SIG-M5 treated with dmso at 0.1 percent for 504 hours (cell line): ENCODE results near the gene AKAP8.
A peak's percentile ranks its signal among the peaks of the same experiment; 100 is the strongest.
"Not testable (repeated sequence)": the region's sequence is repeated elsewhere in the genome, so short reads cannot be mapped to it uniquely, and the experiment has no call there.

Experiments used
- DNase-seq: peaks from one replicate; lab custom pipeline; 2025; ENCODE audit not compliant: unreplicated experiment; lab: John Stamatoyannopoulos, UW

The AKAP8 gene

GRCh38 chr19:15379083-15379998 is at the start of gene AKAP8:
Gene AKAP8, minus strand, starts transcription at chr19:15379787. Its CDS starts 56 bp downstream, at chr19:15379731.
- peak; percentile 96 for DNase-seq

GRCh38 chr19:15427991-15428471 is 48.4 kb upstream of the AKAP8 start:
- DNase-seq, result no peak

- no peak for DNase-seq
Measured at GRCh38 chr19:15427350-15427700, 47.7 kb upstream of the AKAP8 start.

- DNase-seq, result no peak
Measured at GRCh38 chr19:15426485-15427349, 47.1 kb upstream of the AKAP8 start.

- DNase-seq, result no peak
Measured at GRCh38 chr19:15425321-15425950, 45.8 kb upstream of the AKAP8 start.

GRCh38 chr19:15424692-15425272 is 45.2 kb upstream of the AKAP8 start:
- DNase-seq, result no peak

- no peak for DNase-seq
Measured at GRCh38 chr19:15424121-15424520, 44.5 kb upstream of the AKAP8 start.

- DNase-seq, result no peak
Measured at GRCh38 chr19:15423130-15423529, 43.5 kb upstream of the AKAP8 start.

GRCh38 chr19:15422296-15423075 is 42.9 kb upstream of the AKAP8 start:
- DNase-seq, result no peak

GRCh38 chr19:15421721-15422260 is 42.2 kb upstream of the AKAP8 start:
- DNase-seq, result no peak

GRCh38 chr19:15421136-15421695 is 41.6 kb upstream of the AKAP8 start:
- DNase-seq, result no peak

- DNase-seq, result no peak
Measured at GRCh38 chr19:15419413-15420025, 39.9 kb upstream of the AKAP8 start.

GRCh38 chr19:15418579-15419412 is 39.2 kb upstream of the AKAP8 start, which contains the start of gene AKAP8L:
Gene AKAP8L, minus strand, starts transcription at chr19:15418988. Its CDS starts 65 bp downstream, at chr19:15418923.
- peak; percentile 99 for DNase-seq

- no peak for DNase-seq
Measured at GRCh38 chr19:15418231-15418578, 38.6 kb upstream of the AKAP8 start.

- DNase-seq, result no peak
Measured at GRCh38 chr19:15417699-15418098, 38.1 kb upstream of the AKAP8 start.

GRCh38 chr19:15412832-15413231 is 33.2 kb upstream of the AKAP8 start:
- DNase-seq, result no peak

- DNase-seq, result not testable (repeated sequence)
Measured at GRCh38 chr19:15411351-15411750, 31.8 kb upstream of the AKAP8 start.

GRCh38 chr19:15404780-15405211 is 25.2 kb upstream of the AKAP8 start:
- no peak for DNase-seq
